Measurements from ENCODE around the gene CBY2. TPM values are rescaled to one million over a fixed set of nuclear protein-coding genes. Genes with fewer than 3 reads are reported as not detected.
"Not testable (repeated sequence)": the region's sequence is repeated elsewhere in the genome, so short reads cannot be mapped to it uniquely, and the experiment has no call there.

The CBY2 gene, protein sequence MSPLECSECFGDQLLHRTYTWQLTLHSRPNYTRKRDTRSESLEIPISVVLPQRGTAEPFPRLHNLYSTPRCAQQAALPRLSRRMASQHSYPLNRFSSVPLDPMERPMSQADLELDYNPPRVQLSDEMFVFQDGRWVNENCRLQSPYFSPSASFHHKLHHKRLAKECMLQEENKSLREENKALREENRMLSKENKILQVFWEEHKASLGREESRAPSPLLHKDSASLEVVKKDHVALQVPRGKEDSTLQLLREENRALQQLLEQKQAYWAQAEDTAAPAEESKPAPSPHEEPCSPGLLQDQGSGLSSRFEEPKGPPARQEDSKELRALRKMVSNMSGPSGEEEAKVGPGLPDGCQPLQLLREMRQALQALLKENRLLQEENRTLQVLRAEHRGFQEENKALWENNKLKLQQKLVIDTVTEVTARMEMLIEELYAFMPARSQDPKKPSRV
- not detected for polyA plus RNA-seq

GRCh38 chr13:45702088-45702487, at the start of gene CBY2:
CBY2 (plus strand) TSS chr13:45702320; CDS start chr13:45702391, 71 bp downstream.
- Mint-ChIP-seq H3K4me1 (peaks cover 0 to 2% (median 1%) of the 10 kb centered on the region in 3 donors), H3K27ac (no peak within 1 kb of the TSS), H3K27me3 (peaks cover 3% of the 10 kb centered on the region), H3K9me3 (peaks cover 0 to 1% (median 0%) of the 10 kb centered on the region in 3 donors), H3K36me3 (no peaks in the 10 kb centered on the region), H3K4me3 (no peak within 1 kb of the TSS)

- Mint-ChIP-seq H3K36me3 (no peaks in the 10 kb centered on the region), H3K4me3 (no peak overlapping the region), H3K9me3 (no peaks in the 10 kb centered on the region), H3K4me1 (no peaks in the 10 kb centered on the region), H3K27me3 (no peaks in the 10 kb centered on the region), H3K27ac (no peak overlapping the region)
Measured at GRCh38 chr13:45654633-45655349, 47.3 kb upstream of the CBY2 start.

GRCh38 chr13:45658586-45659235, 43.4 kb upstream of the CBY2 start:
- H3K4me1 Mint-ChIP-seq, result no peaks in the 10 kb centered on the region
- no peaks in the 10 kb centered on the region for H3K36me3 Mint-ChIP-seq
- peak overlapping the region in 1 of 4 donors; percentile 50 for H3K4me3 Mint-ChIP-seq
- H3K27ac Mint-ChIP-seq, result no peak overlapping the region
- no peaks in the 10 kb centered on the region for H3K27me3 Mint-ChIP-seq
- H3K9me3 Mint-ChIP-seq, result peaks cover 0 to 2% (median 1%) of the 10 kb centered on the region in 3 donors

DNA sequence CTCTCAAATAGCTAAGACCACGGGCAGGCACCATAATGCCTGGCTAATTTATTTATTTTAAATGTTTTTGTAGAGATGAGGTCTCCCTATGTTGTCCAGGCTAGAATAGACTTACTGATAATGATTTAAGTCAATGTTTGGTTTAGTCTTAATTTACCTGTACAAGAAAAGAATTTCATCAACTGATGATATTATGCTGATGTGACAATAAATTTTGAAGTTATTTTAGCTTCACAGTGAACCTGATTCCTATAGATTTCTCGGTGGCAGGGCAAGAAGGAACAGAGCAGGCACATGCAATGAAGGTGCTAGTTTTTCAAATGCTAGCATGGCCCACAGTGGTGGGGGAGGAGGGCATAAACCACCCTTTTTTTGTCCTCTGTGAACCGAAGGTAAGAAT, 42.6 kb upstream of the CBY2 start:
- H3K36me3 Mint-ChIP-seq, result no peaks in the 10 kb centered on the region
- H3K4me3 Mint-ChIP-seq, result no peak overlapping the region
- H3K27me3 Mint-ChIP-seq, result no peaks in the 10 kb centered on the region
- peaks cover 0 to 2% (median 1%) of the 10 kb centered on the region in 3 donors for H3K9me3 Mint-ChIP-seq
- no peaks in the 10 kb centered on the region for H3K4me1 Mint-ChIP-seq
- H3K27ac Mint-ChIP-seq, result no peak overlapping the region

GRCh38 chr13:45660458-45660857, 41.7 kb upstream of the CBY2 start:
- H3K36me3 Mint-ChIP-seq, H3K4me1 Mint-ChIP-seq, H3K4me3 Mint-ChIP-seq, H3K27me3 Mint-ChIP-seq, H3K9me3 Mint-ChIP-seq: not testable (repeated sequence)
- H3K27ac Mint-ChIP-seq, result peak overlapping the region in 1 of 3 donors; percentile 79

GRCh38 chr13:45662162-45662561, 40.0 kb upstream of the CBY2 start:
- Mint-ChIP-seq H3K4me3 (no peak overlapping the region), H3K36me3 (no peaks in the 10 kb centered on the region), H3K9me3 (peaks cover 0 to 2% (median 1%) of the 10 kb centered on the region in 3 donors), H3K4me1 (no peaks in the 10 kb centered on the region), H3K27ac (no peak overlapping the region), H3K27me3 (no peaks in the 10 kb centered on the region)

GRCh38 chr13:45662903-45663302, 39.2 kb upstream of the CBY2 start:
- H3K27me3 Mint-ChIP-seq, H3K27ac Mint-ChIP-seq, H3K9me3 Mint-ChIP-seq, H3K4me1 Mint-ChIP-seq, H3K36me3 Mint-ChIP-seq, H3K4me3 Mint-ChIP-seq: not testable (repeated sequence)

GRCh38 chr13:45669626-45670025, 32.5 kb upstream of the CBY2 start:
- not testable (repeated sequence) for H3K36me3 Mint-ChIP-seq, H3K27ac Mint-ChIP-seq, H3K4me3 Mint-ChIP-seq, H3K27me3 Mint-ChIP-seq, H3K9me3 Mint-ChIP-seq, H3K4me1 Mint-ChIP-seq

DNA sequence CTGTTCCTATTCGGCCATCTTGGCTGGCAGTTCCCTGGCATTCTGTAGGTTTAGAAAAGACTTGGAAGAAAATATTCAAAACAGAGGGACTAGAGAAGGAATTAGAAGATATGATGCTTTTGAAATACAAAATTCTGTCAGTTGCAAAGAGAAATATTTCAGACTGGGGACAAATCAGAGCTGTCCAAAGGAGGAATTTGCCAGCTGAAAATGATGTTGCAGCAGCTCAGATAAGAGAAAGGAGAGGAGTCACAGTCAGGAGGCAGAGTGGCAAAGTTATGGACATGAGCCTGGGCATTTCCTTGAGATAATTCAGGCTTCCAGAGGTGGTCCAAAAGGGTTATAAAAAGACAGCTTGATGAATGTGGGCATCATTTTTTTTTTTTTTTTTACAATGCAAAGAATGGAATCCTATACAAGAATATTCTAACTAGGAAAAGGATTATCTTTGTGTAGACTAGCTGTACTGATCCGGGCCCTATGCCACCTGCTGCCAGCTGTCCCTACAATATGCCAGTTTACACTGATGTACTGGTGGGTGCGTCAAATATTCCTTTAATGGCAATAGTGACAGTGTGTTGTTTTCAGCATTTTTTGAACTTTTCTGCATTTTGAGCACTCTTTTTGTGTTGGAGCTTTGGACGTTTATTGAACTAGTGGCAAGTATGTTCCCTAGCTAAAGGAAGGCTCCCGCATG, 31.8 kb upstream of the CBY2 start:
- Mint-ChIP-seq H3K27ac (no peak overlapping the region), H3K4me1 (no peaks in the 10 kb centered on the region), H3K4me3 (no peak overlapping the region)

GRCh38 chr13:45674908-45675307, 27.2 kb upstream of the CBY2 start:
- peaks cover 3% of the 10 kb centered on the region for H3K27me3 Mint-ChIP-seq
- H3K4me1 Mint-ChIP-seq, result no peaks in the 10 kb centered on the region
- no peak overlapping the region for H3K27ac Mint-ChIP-seq

More for the DNA sequence above, 31.8 kb upstream of the CBY2 start:
- no peaks in the 10 kb centered on the region for H3K36me3 Mint-ChIP-seq
- H3K27me3 Mint-ChIP-seq, result peaks cover 3% of the 10 kb centered on the region
- peaks cover 0 to 2% (median 0%) of the 10 kb centered on the region in 3 donors for H3K9me3 Mint-ChIP-seq

DNA sequence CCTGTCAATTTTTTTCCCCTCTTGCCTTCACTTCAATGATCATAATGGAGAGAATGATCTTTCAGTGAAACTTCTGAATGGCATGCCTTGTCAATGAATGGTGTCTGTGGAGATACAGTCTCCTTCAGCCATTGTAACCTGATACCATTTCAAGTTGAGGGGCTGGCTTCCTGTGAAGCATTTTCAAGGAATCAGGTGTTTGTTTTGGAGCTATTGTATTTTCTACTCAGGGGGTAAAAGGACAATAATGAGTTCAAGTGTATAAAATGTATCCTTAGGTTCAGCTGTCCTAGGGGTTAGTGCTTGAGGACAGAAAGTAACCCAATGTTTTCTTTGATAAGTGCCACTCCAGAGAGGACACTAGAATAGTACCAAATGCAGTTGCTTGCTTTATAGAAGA, 23.8 kb upstream of the CBY2 start:
- Mint-ChIP-seq H3K4me3 (no peak overlapping the region), H3K9me3 (peaks cover 0 to 2% (median 0%) of the 10 kb centered on the region in 3 donors), H3K27me3 (peaks cover 2% of the 10 kb centered on the region), H3K27ac (no peak overlapping the region), H3K4me1 (no peaks in the 10 kb centered on the region), H3K36me3 (no peaks in the 10 kb centered on the region)

More at GRCh38 chr13:45674908-45675307, 27.2 kb upstream of the CBY2 start:
- no peak overlapping the region for H3K4me3 Mint-ChIP-seq
- no peaks in the 10 kb centered on the region for H3K36me3 Mint-ChIP-seq
- peaks cover 0 to 2% (median 0%) of the 10 kb centered on the region in 3 donors for H3K9me3 Mint-ChIP-seq

DNA sequence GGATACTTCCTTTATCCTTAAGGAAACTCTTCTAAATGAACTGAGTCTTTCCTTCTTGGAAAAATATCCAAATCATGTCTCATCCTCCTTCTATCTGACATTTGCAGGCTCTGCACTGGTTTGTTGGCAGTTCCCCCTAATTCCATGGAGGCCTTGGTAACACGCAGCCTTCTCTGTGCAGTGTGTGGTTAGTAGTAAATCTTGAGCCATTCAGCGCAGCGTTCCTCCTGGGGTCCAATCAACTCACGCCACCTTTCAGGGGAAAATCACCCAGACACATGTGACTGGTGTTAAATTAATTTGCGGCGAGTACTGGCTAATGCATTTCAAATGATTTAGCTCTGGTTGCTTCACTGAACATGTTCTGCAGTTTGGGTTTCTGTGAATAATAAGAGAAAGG, 21.0 kb upstream of the CBY2 start:
- Mint-ChIP-seq H3K36me3 (no peaks in the 10 kb centered on the region), H3K27ac (no peak overlapping the region), H3K4me1 (no peaks in the 10 kb centered on the region), H3K9me3 (no peaks in the 10 kb centered on the region), H3K4me3 (no peak overlapping the region), H3K27me3 (peaks cover 2% of the 10 kb centered on the region)

GRCh38 chr13:45682494-45683008, 19.6 kb upstream of the CBY2 start:
- no peaks in the 10 kb centered on the region for H3K9me3 Mint-ChIP-seq
- no peak overlapping the region for H3K27ac Mint-ChIP-seq
- H3K27me3 Mint-ChIP-seq, result peaks cover 2% of the 10 kb centered on the region

DNA sequence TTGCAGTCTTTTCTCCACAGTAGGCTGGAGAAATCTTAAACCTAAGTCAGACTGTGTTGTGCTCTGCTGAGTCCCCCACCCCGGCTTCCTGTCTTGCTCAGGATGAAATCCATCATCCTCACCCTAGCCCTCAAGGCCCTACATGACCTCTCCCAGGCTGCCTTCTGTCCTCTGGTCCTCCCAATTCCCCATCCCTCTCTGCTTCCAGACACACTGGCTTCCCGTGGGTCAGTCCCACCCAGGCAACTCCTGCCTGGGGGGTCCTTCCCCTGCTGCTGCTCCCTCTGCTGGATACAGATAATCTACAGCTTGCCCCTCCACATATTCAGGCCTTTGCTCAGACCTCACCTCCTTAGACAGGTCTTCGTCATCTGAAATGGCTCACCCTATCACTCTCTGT, 18.4 kb upstream of the CBY2 start:
- H3K4me3 Mint-ChIP-seq, result no peak overlapping the region
- H3K27me3 Mint-ChIP-seq, result peaks cover 2% of the 10 kb centered on the region
- no peaks in the 10 kb centered on the region for H3K4me1 Mint-ChIP-seq
- no peaks in the 10 kb centered on the region for H3K9me3 Mint-ChIP-seq
- H3K27ac Mint-ChIP-seq, result no peak overlapping the region
- H3K36me3 Mint-ChIP-seq, result no peaks in the 10 kb centered on the region

More at GRCh38 chr13:45682494-45683008, 19.6 kb upstream of the CBY2 start:
- Mint-ChIP-seq H3K36me3 (no peaks in the 10 kb centered on the region), H3K4me1 (no peaks in the 10 kb centered on the region), H3K4me3 (no peak overlapping the region)
